ENCODE measurements around the gene FNDC8.

DNA sequence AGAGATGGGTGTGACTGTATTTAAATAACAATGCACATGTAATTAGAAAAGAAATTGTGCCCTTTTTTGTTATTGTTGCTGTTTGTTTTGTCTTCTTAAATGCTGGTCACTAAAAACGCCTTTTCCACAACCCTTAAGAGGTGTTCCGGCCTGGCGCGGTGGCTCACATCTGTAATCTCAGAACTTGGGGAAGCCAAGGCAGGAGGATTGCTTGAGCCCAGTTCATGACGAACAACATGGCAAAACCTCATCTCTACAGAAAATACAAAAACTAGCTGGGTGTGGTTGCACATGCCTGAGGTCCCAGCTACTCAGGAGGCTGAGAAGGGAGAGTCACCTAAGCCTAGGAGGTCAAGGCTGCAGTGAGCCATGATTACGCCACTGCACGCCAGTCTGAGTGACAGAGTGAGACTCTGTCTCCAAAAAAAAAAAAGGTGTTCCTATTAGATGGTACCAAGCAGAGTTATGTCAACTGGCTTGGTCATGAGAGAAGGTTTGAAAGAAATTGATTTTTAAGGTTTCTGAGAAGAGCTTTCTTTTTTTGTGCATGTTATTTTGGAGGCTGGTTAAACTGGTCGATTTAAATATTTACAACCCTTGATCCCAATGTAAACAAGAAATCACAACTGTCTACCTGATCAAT is 34.4 kb upstream of the FNDC8 start:
- TF ChIP-seq, protein P1, sequence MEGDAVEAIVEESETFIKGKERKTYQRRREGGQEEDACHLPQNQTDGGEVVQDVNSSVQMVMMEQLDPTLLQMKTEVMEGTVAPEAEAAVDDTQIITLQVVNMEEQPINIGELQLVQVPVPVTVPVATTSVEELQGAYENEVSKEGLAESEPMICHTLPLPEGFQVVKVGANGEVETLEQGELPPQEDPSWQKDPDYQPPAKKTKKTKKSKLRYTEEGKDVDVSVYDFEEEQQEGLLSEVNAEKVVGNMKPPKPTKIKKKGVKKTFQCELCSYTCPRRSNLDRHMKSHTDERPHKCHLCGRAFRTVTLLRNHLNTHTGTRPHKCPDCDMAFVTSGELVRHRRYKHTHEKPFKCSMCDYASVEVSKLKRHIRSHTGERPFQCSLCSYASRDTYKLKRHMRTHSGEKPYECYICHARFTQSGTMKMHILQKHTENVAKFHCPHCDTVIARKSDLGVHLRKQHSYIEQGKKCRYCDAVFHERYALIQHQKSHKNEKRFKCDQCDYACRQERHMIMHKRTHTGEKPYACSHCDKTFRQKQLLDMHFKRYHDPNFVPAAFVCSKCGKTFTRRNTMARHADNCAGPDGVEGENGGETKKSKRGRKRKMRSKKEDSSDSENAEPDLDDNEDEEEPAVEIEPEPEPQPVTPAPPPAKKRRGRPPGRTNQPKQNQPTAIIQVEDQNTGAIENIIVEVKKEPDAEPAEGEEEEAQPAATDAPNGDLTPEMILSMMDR (IDR thresholded peaks at IDR 0.05; ENCODE audit: insufficient read depth, low read length) = no peak
- TF ChIP-seq GABPA (IDR thresholded peaks at IDR 0.05; ENCODE audit: low read depth) (no peak), POLR2AphosphoS5 (IDR thresholded peaks at IDR 0.05; ENCODE audit: low read depth) (no peak)
- TF ChIP-seq, protein P2, sequence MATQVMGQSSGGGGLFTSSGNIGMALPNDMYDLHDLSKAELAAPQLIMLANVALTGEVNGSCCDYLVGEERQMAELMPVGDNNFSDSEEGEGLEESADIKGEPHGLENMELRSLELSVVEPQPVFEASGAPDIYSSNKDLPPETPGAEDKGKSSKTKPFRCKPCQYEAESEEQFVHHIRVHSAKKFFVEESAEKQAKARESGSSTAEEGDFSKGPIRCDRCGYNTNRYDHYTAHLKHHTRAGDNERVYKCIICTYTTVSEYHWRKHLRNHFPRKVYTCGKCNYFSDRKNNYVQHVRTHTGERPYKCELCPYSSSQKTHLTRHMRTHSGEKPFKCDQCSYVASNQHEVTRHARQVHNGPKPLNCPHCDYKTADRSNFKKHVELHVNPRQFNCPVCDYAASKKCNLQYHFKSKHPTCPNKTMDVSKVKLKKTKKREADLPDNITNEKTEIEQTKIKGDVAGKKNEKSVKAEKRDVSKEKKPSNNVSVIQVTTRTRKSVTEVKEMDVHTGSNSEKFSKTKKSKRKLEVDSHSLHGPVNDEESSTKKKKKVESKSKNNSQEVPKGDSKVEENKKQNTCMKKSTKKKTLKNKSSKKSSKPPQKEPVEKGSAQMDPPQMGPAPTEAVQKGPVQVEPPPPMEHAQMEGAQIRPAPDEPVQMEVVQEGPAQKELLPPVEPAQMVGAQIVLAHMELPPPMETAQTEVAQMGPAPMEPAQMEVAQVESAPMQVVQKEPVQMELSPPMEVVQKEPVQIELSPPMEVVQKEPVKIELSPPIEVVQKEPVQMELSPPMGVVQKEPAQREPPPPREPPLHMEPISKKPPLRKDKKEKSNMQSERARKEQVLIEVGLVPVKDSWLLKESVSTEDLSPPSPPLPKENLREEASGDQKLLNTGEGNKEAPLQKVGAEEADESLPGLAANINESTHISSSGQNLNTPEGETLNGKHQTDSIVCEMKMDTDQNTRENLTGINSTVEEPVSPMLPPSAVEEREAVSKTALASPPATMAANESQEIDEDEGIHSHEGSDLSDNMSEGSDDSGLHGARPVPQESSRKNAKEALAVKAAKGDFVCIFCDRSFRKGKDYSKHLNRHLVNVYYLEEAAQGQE (IDR thresholded peaks at IDR 0.05; ENCODE audit: insufficient replicate concordance, low read depth) = no peak

Measured in HL-60 (cell line).